ENCODE results near the gene TMEM167A.

Gene TMEM167A

GRCh38 chr5:83035373-83036100, 41.7 kb downstream of the TMEM167A start:
- no peak for DNase-seq (ENCODE audit: low read depth)

- no peak for DNase-seq (ENCODE audit: low read depth)
These were observed 42.5 kb downstream of the TMEM167A start for GRCh38 chr5:83034528-83035207.

- DNase-seq (ENCODE audit: low read depth): no peak
These were observed 43.2 kb downstream of the TMEM167A start for GRCh38 chr5:83034036-83034435.

GRCh38 chr5:83031381-83031780, 45.8 kb downstream of the TMEM167A start:
- no peak for DNase-seq (ENCODE audit: low read depth)

GRCh38 chr5:83029912-83030311, 47.3 kb downstream of the TMEM167A start:
- no peak for DNase-seq (ENCODE audit: low read depth)

- no peak for DNase-seq (ENCODE audit: low read depth)
These were observed 50.1 kb downstream of the TMEM167A start for GRCh38 chr5:83026930-83027687.

GRCh38 chr5:83026516-83026915, 50.7 kb downstream of the TMEM167A start:
- DNase-seq (ENCODE audit: low read depth): no peak

- DNase-seq (ENCODE audit: low read depth): no peak
These were observed 51.3 kb downstream of the TMEM167A start for GRCh38 chr5:83025690-83026478.

GRCh38 chr5:83022334-83022733, 54.9 kb downstream of the TMEM167A start:
- DNase-seq (ENCODE audit: low read depth): no peak

GRCh38 chr5:83015676-83016075, 61.5 kb downstream of the TMEM167A start:
- no peak for DNase-seq (ENCODE audit: low read depth)

- DNase-seq (ENCODE audit: low read depth): no peak
These were observed 65.2 kb downstream of the TMEM167A start for GRCh38 chr5:83011985-83012384.

- DNase-seq (ENCODE audit: low read depth): no peak
These were observed 67.8 kb downstream of the TMEM167A start for GRCh38 chr5:83009408-83009807.

- DNase-seq (ENCODE audit: low read depth): no peak
These were observed 69.4 kb downstream of the TMEM167A start for GRCh38 chr5:83007755-83008154.

GRCh38 chr5:83006683-83007283, 70.4 kb downstream of the TMEM167A start:
- DNase-seq (ENCODE audit: low read depth): no peak

- DNase-seq (ENCODE audit: low read depth): no peak
These were observed 73.4 kb downstream of the TMEM167A start for GRCh38 chr5:83003791-83004190.
